ENCODE results near the gene CRMP1.

GRCh38 chr4:5784960-5785611, 107.8 kb downstream of the CRMP1 start:
- TF ChIP-seq CTCF (IDR thresholded peaks at IDR 0.05) (no peak), POLR2A (IDR thresholded peaks at IDR 0.05) (no peak)
